H9 (cell line): ENCODE measurements around the gene A2ML1. TPM values are rescaled to one million over a fixed set of nuclear protein-coding genes. Genes with fewer than 3 reads are reported as not detected.

Source experiments
- DNase-seq: peaks from one replicate; pipeline ENCODE4 v3.0.0-alpha.2; 2017
- H2AFZ ChIP-seq: one replicate; pipeline ENCODE4 v1.6.1; 2013; ENCODE audit warnings: mild to moderate bottlenecking, low read length, control low read depth, moderate library complexity
- H2AK5ac ChIP-seq: 2 replicates; pipeline ENCODE4 v1.6.1; 2013; ENCODE audit warnings: low read length, control low read depth, mixed read lengths; ENCODE audit not compliant: insufficient read length
- H2BK120ac ChIP-seq: one replicate; pipeline ENCODE4 v1.6.1; 2013; ENCODE audit warnings: low read depth, mild to moderate bottlenecking, low read length, control low read depth, inconsistent platforms; ENCODE audit not compliant: poor library complexity, severe bottlenecking
- H2BK12ac ChIP-seq: 2 replicates; pipeline ENCODE4 v1.6.1; 2013; ENCODE audit warnings: low read length, control low read depth, mixed read lengths, low read depth; ENCODE audit not compliant: insufficient read length
- H2BK15ac ChIP-seq: 2 replicates; pipeline ENCODE4 v1.6.1; 2013; ENCODE audit warnings: low read depth, low read length, control low read depth
- H2BK20ac ChIP-seq: one replicate; pipeline ENCODE4 v1.6.1; 2013; ENCODE audit warnings: low read depth, mild to moderate bottlenecking, low read length, control low read depth, inconsistent platforms; ENCODE audit not compliant: poor library complexity, severe bottlenecking
- H2BK5ac ChIP-seq: 2 replicates; pipeline ENCODE4 v1.6.1; 2013; ENCODE audit warnings: low read length, control low read depth, mixed read lengths; ENCODE audit not compliant: insufficient read length
- H3K14ac ChIP-seq: 2 replicates; pipeline ENCODE4 v1.6.1; 2013; ENCODE audit warnings: low read length, control low read depth; ENCODE audit not compliant: insufficient read depth
- H3K18ac ChIP-seq: 2 replicates; pipeline ENCODE4 v1.6.1; 2013; ENCODE audit warnings: low read depth, mild to moderate bottlenecking, mixed read lengths, low read length, control low read depth; ENCODE audit not compliant: insufficient read length
- H3K23ac ChIP-seq: 2 replicates; pipeline ENCODE4 v1.6.1; 2013; ENCODE audit warnings: low read length, control low read depth, mixed read lengths, low read depth; ENCODE audit not compliant: insufficient read length
- H3K23me2 ChIP-seq: 2 replicates; pipeline ENCODE4 v1.6.1; 2013; ENCODE audit warnings: low read depth, mild to moderate bottlenecking, mixed read lengths, low read length, control low read depth; ENCODE audit not compliant: insufficient read length, poor library complexity, severe bottlenecking
- H3K27ac ChIP-seq: 2 replicates; pipeline ENCODE4 v1.5.1; 2013; ENCODE audit warnings: low read length, control low read depth, mixed read lengths, low read depth; ENCODE audit not compliant: insufficient read length
- H3K27me3 ChIP-seq: 2 replicates; pipeline ENCODE4 v1.6.1; 2013; ENCODE audit warnings: low read length, control low read depth, inconsistent platforms; ENCODE audit not compliant: insufficient read depth
- H3K4ac ChIP-seq: 2 replicates; pipeline ENCODE4 v1.6.1; 2013; ENCODE audit warnings: low read depth, mild to moderate bottlenecking, control low read depth, inconsistent platforms, low read length, moderate library complexity
- H3K4me1 ChIP-seq: 2 replicates; pipeline ENCODE4 v1.6.1; 2013; ENCODE audit warnings: low read length, control low read depth, inconsistent platforms; ENCODE audit not compliant: insufficient read depth
- H3K4me2 ChIP-seq: 2 replicates; pipeline ENCODE4 v1.6.1; 2013; ENCODE audit warnings: low read length, control low read depth, mixed read lengths; ENCODE audit not compliant: insufficient read length, insufficient read depth
- H3K56ac ChIP-seq: 2 replicates; pipeline ENCODE4 v1.6.1; 2013; ENCODE audit warnings: low read depth, mild to moderate bottlenecking, mixed read lengths, low read length, control low read depth; ENCODE audit not compliant: insufficient read length
- H3K79me1 ChIP-seq: 2 replicates; pipeline ENCODE4 v1.6.1; 2013; ENCODE audit warnings: low read depth, mild to moderate bottlenecking, moderate library complexity, low read length, control low read depth, inconsistent platforms; ENCODE audit not compliant: insufficient read depth, poor library complexity, severe bottlenecking
- H3K79me2 ChIP-seq: 2 replicates; pipeline ENCODE4 v1.6.1; 2013; ENCODE audit warnings: low read length, control low read depth, inconsistent platforms; ENCODE audit not compliant: insufficient read depth
- H3K9ac ChIP-seq: 2 replicates; pipeline ENCODE4 v1.6.1; 2013; ENCODE audit warnings: low read length, control low read depth, mixed read lengths; ENCODE audit not compliant: insufficient read length; ENCODE audit errors: extremely low read depth
- H3K9me3 ChIP-seq: one replicate; pipeline ENCODE4 v1.6.1; 2013; ENCODE audit warnings: low read depth, low read length, inconsistent platforms; ENCODE audit not compliant: control insufficient read depth
- H3T11ph ChIP-seq: one replicate; pipeline ENCODE4 v1.6.1; 2013; ENCODE audit warnings: mild to moderate bottlenecking, low read length, control low read depth, inconsistent platforms
- H4K20me1 ChIP-seq: one replicate; pipeline ENCODE4 v1.6.1; 2013; ENCODE audit not compliant: control insufficient read depth, insufficient read length, insufficient read depth
- H4K5ac ChIP-seq: 2 replicates; pipeline ENCODE4 v1.6.1; 2013; ENCODE audit warnings: low read depth, mild to moderate bottlenecking, mixed read lengths, low read length, control low read depth; ENCODE audit not compliant: insufficient read length
- H4K8ac ChIP-seq: replicated peaks from 2 replicates; pipeline ENCODE4 v1.6.1; 2013; ENCODE audit warnings: low read length, control low read depth, mixed read lengths, low read depth; ENCODE audit not compliant: insufficient read length
- H4K91ac ChIP-seq: 2 replicates; pipeline ENCODE4 v1.6.1; 2013; ENCODE audit warnings: low read depth, mild to moderate bottlenecking, moderate library complexity, mixed read lengths, low read length, control low read depth; ENCODE audit not compliant: insufficient read length
- H3K27ac Mint-ChIP-seq, 3 experiments: 2 replicates in 2 of 3; 3 replicates in 1 of 3; pipeline ENCODE4 v1.8.0; 2020 to 2021; ENCODE audit warnings: mixed read lengths in 3 of 3, mild to moderate bottlenecking in 1 of 3, moderate library complexity in 1 of 3
- H3K27me3 Mint-ChIP-seq: 2 replicates; pipeline ENCODE4 v1.8.0; 2021; ENCODE audit warnings: low read depth, mild to moderate bottlenecking, moderate library complexity, mixed read lengths
- H3K36me3 Mint-ChIP-seq, 3 experiments: 2 replicates in 2 of 3; 3 replicates in 1 of 3; pipeline ENCODE4 v1.8.0; 2020 to 2021; ENCODE audit warnings: low read depth in 3 of 3, mixed read lengths in 3 of 3; ENCODE audit not compliant: insufficient read depth in 1 of 3
- H3K4me1 Mint-ChIP-seq, 2 experiments: 2 replicates each; pipeline ENCODE4 v1.8.0; 2020; ENCODE audit warnings: mixed read lengths in 2 of 2
- H3K4me3 Mint-ChIP-seq, 2 experiments: 2 replicates in 1 of 2; 3 replicates in 1 of 2; pipeline ENCODE4 v1.8.0; 2020 to 2021; ENCODE audit warnings: mild to moderate bottlenecking in 2 of 2, mixed read lengths in 2 of 2, moderate library complexity in 1 of 2
- H3K9me3 Mint-ChIP-seq, 2 experiments: 2 replicates in 1 of 2; 3 replicates in 1 of 2; pipeline ENCODE4 v1.8.0; 2020; ENCODE audit warnings: mild to moderate bottlenecking in 2 of 2, mixed read lengths in 2 of 2, moderate library complexity in 1 of 2
- CTCF ChIP-seq: fragments of 200-600 bp; sonication (generic); conservative IDR thresholded peaks from 3 replicates; pipeline ENCODE4 v1.8.0; 2021; ENCODE audit warnings: antibody characterized with exemption, mild to moderate bottlenecking
- WGBS: extraction: QIAGEN DNeasy Blood & Tissue Kit; methylation state at CpG from one replicate; pipeline ENCODE4 v1.1.7; 2013; ENCODE audit warnings: missing lambda C conversion rate, low lambda C conversion rate, mixed read lengths; ENCODE audit not compliant: insufficient read length; ENCODE audit errors: extremely low coverage; 5-methylcytosine and 5-hydroxymethylcytosine counted together
- total RNA-seq: library from RNA; stranded (reverse); gene quantifications from 2 replicates; pipeline ENCODE4 v1.2.1, GENCODE V29; 2021

A2ML1 gene
- total RNA-seq, 1 experiment from 2014 or later, result 2.8 TPM

GRCh38 chr12:8829621-8830020 is 7.2 kb downstream of the A2ML1 start:
- Histone ChIP-seq H3K27me3 (no peaks in the 10 kb centered on the region), H3K23ac (no peak overlapping the region), H3K23me2 (no peaks in the 10 kb centered on the region), H2BK20ac (no peak overlapping the region), H3K9me3 (no peaks in the 10 kb centered on the region), H3K4me1 (peaks cover 7% of the 10 kb centered on the region; the same call in 1 of the 2 replicates), H3K14ac (peak overlapping the region; percentile 84), H3K79me2 (no peaks in the 10 kb centered on the region), H2AFZ (no peak overlapping the region), H2BK5ac (peak overlapping the region; percentile 68), H4K20me1 (no peaks in the 10 kb centered on the region), H2BK12ac (no peak overlapping the region), H3K9ac (no peak overlapping the region), H4K8ac (no peak overlapping the region), H2AK5ac (peak overlapping the region; percentile 65), H3T11ph (no peak overlapping the region), H4K91ac (no peak overlapping the region), H3K18ac (peak overlapping the region; percentile 62), H3K56ac (no peak overlapping the region), H3K79me1 (no peaks in the 10 kb centered on the region), H2BK15ac (0 out of 2 replicates have a peak overlapping the region, but pooled peaks have one; percentile 20), H4K5ac (no peak overlapping the region), H3K27ac (no peak overlapping the region), H2BK120ac (no peak overlapping the region), H3K4ac (no peak overlapping the region), H3K4me2 (no peak overlapping the region)
- Mint-ChIP-seq H3K36me3 (peaks cover 4 to 23% (median 22%) of the 10 kb centered on the region in 3 experiments; a peak in 6 of 7 replicates), H3K27me3 (no peaks in the 10 kb centered on the region), H3K4me3 (no peak overlapping the region), H3K4me1 (peaks cover 52 to 53% of the 10 kb centered on the region in 2 experiments), H3K27ac (peak overlapping the region; percentile 13 to 94 (median 84); a peak in 4 of 7 replicates), H3K9me3 (peaks cover 15 to 21% of the 10 kb centered on the region in 2 experiments)
- DNase-seq, result no peak
- WGBS, result no CpG with 5 or more reads among the region's 7 CpGs
- TF ChIP-seq CTCF, result no peak
